Heart left ventricle (tissue), 13 donors: Measurements from ENCODE around the gene COMP.

Source experiments
- POLR2A ChIP-seq, 2 donors: fragments of 450-650 bp; IDR thresholded peaks; one replicate each; pipeline ENCODE4 v1.6.1; 2017; ENCODE audit warnings: antibody characterized with exemption in 2 of 2, mild to moderate bottlenecking in 2 of 2, moderate library complexity in 2 of 2
- TF ChIP-seq, protein P1 (sequence below), 12 donors: fragments of 200-600 bp; sonication (generic) in 4 of 12; IDR thresholded peaks; one replicate each; pipeline versions ENCODE4 v1.5.0 to v1.8.0; 2018 to 2022; ENCODE audit warnings: antibody characterized with exemption in 12 of 12, mild to moderate bottlenecking in 5 of 12
- donor health status: ischemic (EF 13 %, LVEDD 7.1; RV severe dilation, severe dysfunction).
- donor health status: DM: no; HTN: yes; CAD: no.
- donor health status: DM: no; HTN: no; CAD: no.
- donor health status: ischemic (EF 25% LVEDD 6.9; RV normal size, moderate dysfunction).
- donor health status: ischemic (EF 25% LVEDD 5.7; RV mildly dilated, moderate dysfunction).
- donor health status: ischemic (EF 35%, LVEDD 5.7; RV mildly dilated, moderate dysfunction).
- donor health status: nonischemic (EF 11% LVEDD 7.7; RV severe dilation, severe dysfunction).
- donor health status: DM: yes; HTN: yes; CAD: no.
- donor health status: PGD.
- donor health status: ischemic (EF 29% LVEDD 5.4; RV normal size, mild dysfunction).
- donor health status: nonischemic (EF 23%, LVEDD 6.1; RV moderate dilation, normal function).

- TF ChIP-seq, protein P1, sequence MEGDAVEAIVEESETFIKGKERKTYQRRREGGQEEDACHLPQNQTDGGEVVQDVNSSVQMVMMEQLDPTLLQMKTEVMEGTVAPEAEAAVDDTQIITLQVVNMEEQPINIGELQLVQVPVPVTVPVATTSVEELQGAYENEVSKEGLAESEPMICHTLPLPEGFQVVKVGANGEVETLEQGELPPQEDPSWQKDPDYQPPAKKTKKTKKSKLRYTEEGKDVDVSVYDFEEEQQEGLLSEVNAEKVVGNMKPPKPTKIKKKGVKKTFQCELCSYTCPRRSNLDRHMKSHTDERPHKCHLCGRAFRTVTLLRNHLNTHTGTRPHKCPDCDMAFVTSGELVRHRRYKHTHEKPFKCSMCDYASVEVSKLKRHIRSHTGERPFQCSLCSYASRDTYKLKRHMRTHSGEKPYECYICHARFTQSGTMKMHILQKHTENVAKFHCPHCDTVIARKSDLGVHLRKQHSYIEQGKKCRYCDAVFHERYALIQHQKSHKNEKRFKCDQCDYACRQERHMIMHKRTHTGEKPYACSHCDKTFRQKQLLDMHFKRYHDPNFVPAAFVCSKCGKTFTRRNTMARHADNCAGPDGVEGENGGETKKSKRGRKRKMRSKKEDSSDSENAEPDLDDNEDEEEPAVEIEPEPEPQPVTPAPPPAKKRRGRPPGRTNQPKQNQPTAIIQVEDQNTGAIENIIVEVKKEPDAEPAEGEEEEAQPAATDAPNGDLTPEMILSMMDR (IDR thresholded peaks at IDR 0.05): no peak
- no peak for TF ChIP-seq POLR2A (IDR thresholded peaks at IDR 0.05)
Measured at GRCh38 chr19:18759995-18760426, 31.1 kb downstream of the COMP start.
